ENCODE measurements around the gene SMAP2. TPM values are rescaled to one million over a fixed set of nuclear protein-coding genes. Genes with fewer than 3 reads are reported as not detected.

SMAP2 gene
- total RNA-seq, 4 donors from 2014 or later, result 14.9 to 121 (median 47.5) TPM

DNA sequence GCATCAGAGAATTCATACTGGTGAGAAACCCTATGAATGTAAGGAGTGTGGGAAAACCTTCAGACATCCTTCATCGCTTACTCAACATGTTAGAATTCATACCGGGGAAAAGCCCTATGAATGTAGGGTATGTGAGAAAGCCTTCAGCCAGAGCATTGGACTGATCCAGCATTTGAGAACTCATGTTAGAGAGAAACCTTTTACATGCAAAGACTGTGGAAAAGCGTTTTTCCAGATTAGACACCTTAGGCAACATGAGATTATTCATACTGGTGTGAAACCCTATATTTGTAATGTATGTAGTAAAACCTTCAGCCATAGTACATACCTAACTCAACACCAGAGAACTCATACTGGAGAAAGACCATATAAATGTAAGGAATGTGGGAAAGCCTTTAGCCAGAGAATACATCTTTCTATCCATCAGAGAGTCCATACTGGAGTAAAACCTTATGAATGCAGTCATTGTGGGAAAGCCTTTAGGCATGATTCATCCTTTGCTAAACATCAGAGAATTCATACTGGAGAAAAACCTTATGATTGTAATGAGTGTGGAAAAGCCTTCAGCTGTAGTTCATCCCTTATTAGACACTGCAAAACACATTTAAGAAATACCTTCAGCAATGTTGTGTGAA lies 89.5 kb downstream of the SMAP2 start:
- in situ Hi-C loops (cut with MboI; ENCODE audit: low sequenced_read_pairs in 4 of 4) (no loop called here), intact Hi-C loops (cut with DNase I; ENCODE audit: low total_unique reads) (no loop called here)
- Histone ChIP-seq H3K27ac (no peak overlapping the region), H3K36me3 (peaks cover 0 to 24% of the 10 kb centered on the region in 2 donors), H3K4me3 (peak overlapping the region in 1 of 4 donors; percentile 31), H3K4me1 (no peaks in the 10 kb centered on the region), H3K9me3 (peaks cover 4 to 64% (median 8%) of the 10 kb centered on the region in 3 donors), H3K27me3 (no peaks in the 10 kb centered on the region)
- TF ChIP-seq POLR2A (IDR thresholded peaks at IDR 0.05), result no peak
- TF ChIP-seq, protein P1, sequence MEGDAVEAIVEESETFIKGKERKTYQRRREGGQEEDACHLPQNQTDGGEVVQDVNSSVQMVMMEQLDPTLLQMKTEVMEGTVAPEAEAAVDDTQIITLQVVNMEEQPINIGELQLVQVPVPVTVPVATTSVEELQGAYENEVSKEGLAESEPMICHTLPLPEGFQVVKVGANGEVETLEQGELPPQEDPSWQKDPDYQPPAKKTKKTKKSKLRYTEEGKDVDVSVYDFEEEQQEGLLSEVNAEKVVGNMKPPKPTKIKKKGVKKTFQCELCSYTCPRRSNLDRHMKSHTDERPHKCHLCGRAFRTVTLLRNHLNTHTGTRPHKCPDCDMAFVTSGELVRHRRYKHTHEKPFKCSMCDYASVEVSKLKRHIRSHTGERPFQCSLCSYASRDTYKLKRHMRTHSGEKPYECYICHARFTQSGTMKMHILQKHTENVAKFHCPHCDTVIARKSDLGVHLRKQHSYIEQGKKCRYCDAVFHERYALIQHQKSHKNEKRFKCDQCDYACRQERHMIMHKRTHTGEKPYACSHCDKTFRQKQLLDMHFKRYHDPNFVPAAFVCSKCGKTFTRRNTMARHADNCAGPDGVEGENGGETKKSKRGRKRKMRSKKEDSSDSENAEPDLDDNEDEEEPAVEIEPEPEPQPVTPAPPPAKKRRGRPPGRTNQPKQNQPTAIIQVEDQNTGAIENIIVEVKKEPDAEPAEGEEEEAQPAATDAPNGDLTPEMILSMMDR (IDR thresholded peaks at IDR 0.05 in 4 of 5, conservative IDR thresholded peaks at IDR 0.05 in 1 of 5), result no peak
- ATAC-seq (no peak), DNase-seq (no peak)

DNA sequence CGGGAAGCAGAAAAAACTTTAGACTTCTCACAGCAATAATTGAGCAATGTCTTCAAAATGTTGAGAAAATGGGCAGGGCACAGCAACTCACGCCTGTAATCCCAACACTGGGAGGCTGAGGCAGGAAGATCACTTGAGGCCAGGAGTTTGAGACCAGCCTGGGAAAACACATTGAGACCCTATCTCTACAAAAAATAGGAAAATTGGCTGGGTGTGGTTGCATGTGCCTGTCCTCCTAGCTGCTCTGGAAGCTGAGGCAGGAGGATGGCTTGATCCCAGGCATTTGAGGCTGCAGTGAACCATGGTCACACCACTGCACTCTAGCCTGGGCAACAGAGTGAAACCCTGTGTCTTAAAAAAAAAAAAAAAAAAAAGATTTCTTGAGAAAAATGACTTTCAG lies 95.8 kb downstream of the SMAP2 start:
- H3K4me1 ChIP-seq, result no peaks in the 10 kb centered on the region
- TF ChIP-seq POLR2A (IDR thresholded peaks at IDR 0.05), result no peak
- TF ChIP-seq, protein P1 (IDR thresholded peaks at IDR 0.05 in 4 of 5, conservative IDR thresholded peaks at IDR 0.05 in 1 of 5), result no peak
- in situ Hi-C loops (cut with MboI; ENCODE audit: low sequenced_read_pairs in 4 of 4), result no loop called here
- H3K36me3 ChIP-seq, result no peaks in the 10 kb centered on the region
- H3K9me3 ChIP-seq, result peaks cover 0 to 42% (median 3%) of the 10 kb centered on the region in 3 donors
- DNase-seq, result no peak
- no peak overlapping the region for H3K4me3 ChIP-seq
- ATAC-seq, result no peak
- H3K27ac ChIP-seq, result no peak overlapping the region
- intact Hi-C loops (cut with DNase I; ENCODE audit: low total_unique reads), result no loop called here
- peaks cover 0 to under 1% (median 0%) of the 10 kb centered on the region in 3 donors for H3K27me3 ChIP-seq

Other genes with a start within 250 kb of the SMAP2 start
- 10 to 100 TPM; 12.3 to 15.9 (median 15.0) TPM for gene RLF, start 212.3 kb upstream of the SMAP2 start, total RNA-seq
- not detected for gene TMCO2, start 125.8 kb upstream of the SMAP2 start, total RNA-seq
- gene ZMPSTE24, start 115.5 kb upstream of the SMAP2 start, total RNA-seq, result 10 to 100 TPM; 19.9 to 31.9 (median 24.0) TPM
- gene COL9A2, start 56.4 kb upstream of the SMAP2 start, total RNA-seq, result 1 to 10 TPM in 1 of 4 donors, under 1 TPM in 1, not detected in 2; 0.07 to 8.9 TPM
- gene ZFP69B, start 76.7 kb downstream of the SMAP2 start, total RNA-seq, result under 1 TPM in 3 of 4 donors, not detected in 1; 0.20 to 0.36 (median 0.35) TPM
- gene ZFP69, start 103.6 kb downstream of the SMAP2 start, total RNA-seq, result under 1 TPM in 3 of 4 donors, not detected in 1; 0.13 to 0.41 (median 0.29) TPM
- gene EXO5, start 135.0 kb downstream of the SMAP2 start, total RNA-seq, result 1 to 10 TPM in 3 of 4 donors, under 1 TPM in 1; 0.95 to 3.1 (median 1.7) TPM
- 1 to 10 TPM; 2.0 to 7.1 (median 2.9) TPM for gene ZNF684, start 157.9 kb downstream of the SMAP2 start, total RNA-seq

All from gastrocnemius medialis (tissue), 4 donors.